ENCODE data around the gene SLF1. TPM values are rescaled to one million over a fixed set of nuclear protein-coding genes. Genes with fewer than 3 reads are reported as not detected.

SLF1 gene
- total and polyA plus RNA-seq, 11 donors = 2.4 to 8.1 (median 5.5) TPM

GRCh38 chr5:94700592-94700991 lies 82.1 kb downstream of the SLF1 start:
- TF ChIP-seq POLR2A (IDR thresholded peaks at IDR 0.05) = no peak
- no peak for TF ChIP-seq CTCF (IDR thresholded peaks at IDR 0.05)
- intact Hi-C loops (cut with DNase I) = no loop called here
- DNase-seq (no peak), ATAC-seq (no peak)
- Histone ChIP-seq H3K4me3 (no peak overlapping the region), H3K9me3 (no peaks in the 10 kb centered on the region), H3K27me3 (no peaks in the 10 kb centered on the region), H3K27ac (no peak overlapping the region), H3K36me3 (peaks cover 0 to 15% (median 8%) of the 10 kb centered on the region in 9 donors), H3K4me1 (no peaks in the 10 kb centered on the region)
- WGBS, 4 donors = 84 to 93% (median 85%) methylated on average over 1 of the region's 1 CpG

- peaks cover 0 to 17% (median 5%) of the 10 kb centered on the region in 9 donors for H3K36me3 ChIP-seq
- no peaks in the 10 kb centered on the region for H3K9me3 ChIP-seq
- H3K4me1 ChIP-seq = no peaks in the 10 kb centered on the region
- 94 to 99% (median 97%) methylated on average over 1 of the region's 1 CpG for WGBS, 4 donors
- no peak overlapping the region for H3K27ac ChIP-seq
- DNase-seq (no peak), ATAC-seq (no peak)
- no peaks in the 10 kb centered on the region for H3K27me3 ChIP-seq
- no peak overlapping the region for H3K4me3 ChIP-seq
- TF ChIP-seq POLR2A (IDR thresholded peaks at IDR 0.05) = no peak
- no peak for TF ChIP-seq CTCF (IDR thresholded peaks at IDR 0.05)
- intact Hi-C loops (cut with DNase I) = no loop called here
These were observed 84.3 kb downstream of the SLF1 start for GRCh38 chr5:94702729-94703128.

- TF ChIP-seq CTCF (IDR thresholded peaks at IDR 0.05) = no peak
- TF ChIP-seq POLR2A (IDR thresholded peaks at IDR 0.05) = no peak
- no peaks in the 10 kb centered on the region for H3K27me3 ChIP-seq
- H3K9me3 ChIP-seq = no peaks in the 10 kb centered on the region
- intact Hi-C loops (cut with DNase I) = no loop called here
- ATAC-seq (no peak), DNase-seq (no peak)
- no peak overlapping the region for H3K4me3 ChIP-seq
- no peak overlapping the region for H3K27ac ChIP-seq
- H3K36me3 ChIP-seq = peaks cover 0 to 41% (median 28%) of the 10 kb centered on the region in 9 donors
- 82 to 92% (median 85%) methylated on average over 1 of the region's 1 CpG for WGBS, 4 donors
- no peaks in the 10 kb centered on the region for H3K4me1 ChIP-seq
These were observed 87.0 kb downstream of the SLF1 start for GRCh38 chr5:94705427-94705826.

GRCh38 chr5:94707359-94707758 lies 88.9 kb downstream of the SLF1 start:
- H3K27me3 ChIP-seq = no peaks in the 10 kb centered on the region
- 48 to 64% (median 62%) methylated on average over 2 of the region's 2 CpGs for WGBS, 4 donors

More at GRCh38 chr5:94707359-94707758, 88.9 kb downstream of the SLF1 start:
- intact Hi-C loops (cut with DNase I) = no loop called here
- no peak for TF ChIP-seq CTCF (IDR thresholded peaks at IDR 0.05)
- TF ChIP-seq POLR2A (IDR thresholded peaks at IDR 0.05) = no peak
- ATAC-seq (no peak), DNase-seq (no peak)
- H3K27ac ChIP-seq = no peak overlapping the region
- no peaks in the 10 kb centered on the region for H3K4me1 ChIP-seq
- H3K36me3 ChIP-seq = peaks cover 0 to 47% (median 31%) of the 10 kb centered on the region in 9 donors
- H3K4me3 ChIP-seq = no peak overlapping the region
- H3K9me3 ChIP-seq = no peaks in the 10 kb centered on the region
